ENCODE results near the gene SPAAR. TPM values are rescaled to one million over a fixed set of nuclear protein-coding genes. Genes with fewer than 3 reads are reported as not detected.
"Not testable (repeated sequence)": the region's sequence is repeated elsewhere in the genome, so short reads cannot be mapped to it uniquely, and the experiment has no call there.

Gene SPAAR
- total RNA-seq, 1 experiment from 2014 or later, result not detected

DNA sequence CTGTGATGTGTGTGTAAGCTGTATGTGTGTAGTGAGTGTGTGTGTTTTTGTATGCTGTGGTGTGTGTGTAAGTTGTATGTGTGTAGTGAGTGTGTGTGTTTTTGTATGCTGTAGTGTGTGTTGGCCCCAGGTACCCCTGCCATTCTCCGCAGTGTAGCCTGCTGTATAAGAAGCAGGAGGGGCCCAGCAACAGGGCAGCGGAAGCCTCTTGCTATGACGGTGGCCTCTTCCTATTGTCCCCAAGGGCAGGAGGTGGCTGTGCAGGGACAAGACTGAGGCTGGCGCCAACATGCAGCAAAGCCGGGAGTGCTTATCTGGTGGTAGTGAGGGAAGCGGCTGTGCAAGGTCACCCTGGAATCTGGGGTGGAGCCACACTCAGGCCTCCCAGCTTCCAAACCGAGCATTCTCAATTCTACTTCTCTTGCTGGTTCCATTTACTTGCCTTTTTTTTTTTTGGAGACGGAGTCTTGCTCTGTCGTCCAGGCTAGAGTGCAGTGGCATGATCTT lies 5.1 kb downstream of the SPAAR start:
- DNase-seq (ENCODE audit: low read depth, low spot score), result peak; percentile 2
- in situ Hi-C loops (cut with HindIII; ENCODE audit: low pct_unique_long_range_greater_than_20kb, low sequenced_read_pairs), result no loop called here

DNA sequence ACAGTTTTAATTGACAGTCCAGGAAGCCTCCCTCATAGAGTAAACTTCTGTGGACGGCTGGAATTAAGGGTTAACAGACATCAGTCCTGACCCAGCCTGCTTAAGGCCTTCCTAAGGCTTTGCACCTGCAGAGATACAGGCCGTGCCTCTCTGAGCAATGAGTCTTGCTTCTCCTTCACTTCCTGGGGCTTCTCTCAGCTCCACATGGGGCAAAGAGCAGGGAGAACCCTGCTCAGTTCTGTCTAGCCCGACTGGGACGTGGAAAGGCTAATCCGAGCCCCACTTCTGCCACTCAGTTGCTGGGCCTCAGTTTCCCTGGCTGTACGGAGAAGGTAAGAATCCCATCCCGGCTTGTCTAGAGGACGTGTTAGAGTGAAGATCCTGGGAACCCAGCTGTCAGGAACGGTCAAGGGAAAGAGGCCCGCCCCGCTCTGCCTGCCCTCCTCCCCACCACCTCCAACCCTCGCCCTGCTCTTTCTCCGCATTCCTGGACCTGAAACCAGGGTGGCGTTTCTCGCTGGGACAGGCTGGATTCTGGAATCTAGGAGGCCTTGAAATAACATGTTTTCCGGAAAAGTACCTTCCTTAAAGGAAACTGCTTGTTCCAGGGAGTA lies 6.5 kb downstream of the SPAAR start:
- in situ Hi-C loops (cut with HindIII; ENCODE audit: low pct_unique_long_range_greater_than_20kb, low sequenced_read_pairs), result no loop called here
- peak; percentile 19 for DNase-seq (ENCODE audit: low read depth, low spot score)

DNA sequence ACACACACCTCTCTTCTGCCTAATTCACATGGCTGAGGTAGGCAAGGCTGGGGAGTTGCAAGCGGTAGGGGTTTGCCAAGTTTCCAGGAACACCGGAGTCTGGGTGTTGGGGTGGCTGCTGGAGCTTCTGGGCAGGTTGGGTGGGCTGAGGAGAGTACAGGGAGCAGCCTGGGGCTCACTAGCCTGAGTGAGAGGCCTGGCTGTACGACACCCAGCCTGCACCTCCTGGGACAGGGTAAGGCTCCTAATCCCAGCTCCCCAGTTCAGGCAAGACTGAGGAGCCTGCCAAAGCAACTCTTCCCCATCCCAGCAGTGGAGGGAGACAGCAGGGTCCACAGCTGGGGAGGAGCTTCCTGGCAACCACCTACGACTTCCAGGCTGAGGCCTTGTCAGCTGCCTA lies 8.0 kb downstream of the SPAAR start:
- in situ Hi-C loops (cut with HindIII; ENCODE audit: low pct_unique_long_range_greater_than_20kb, low sequenced_read_pairs), result no loop called here
- no peak for DNase-seq (ENCODE audit: low read depth, low spot score)

DNA sequence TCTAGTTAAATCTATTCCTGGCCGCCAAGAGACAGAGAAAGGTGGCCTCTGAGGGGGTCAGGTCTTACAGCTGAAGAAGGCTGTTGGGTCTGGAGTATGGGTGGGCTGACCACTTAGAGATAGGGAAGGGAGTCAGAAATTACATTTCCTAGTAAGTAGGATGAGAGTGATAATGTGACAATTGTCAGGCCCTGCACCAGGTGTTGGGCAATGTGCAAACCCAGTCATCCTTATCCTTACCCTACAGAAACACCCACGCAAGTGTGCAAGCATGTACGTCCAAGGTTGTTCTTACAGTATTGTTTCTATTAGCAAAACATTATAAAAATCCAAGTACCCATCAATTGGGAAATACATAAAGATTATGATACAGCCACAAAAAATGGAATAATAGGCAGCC lies 9.5 kb downstream of the SPAAR start:
- DNase-seq (ENCODE audit: low read depth, low spot score), result no peak
- in situ Hi-C loops (cut with HindIII; ENCODE audit: low pct_unique_long_range_greater_than_20kb, low sequenced_read_pairs), result no loop called here

DNA sequence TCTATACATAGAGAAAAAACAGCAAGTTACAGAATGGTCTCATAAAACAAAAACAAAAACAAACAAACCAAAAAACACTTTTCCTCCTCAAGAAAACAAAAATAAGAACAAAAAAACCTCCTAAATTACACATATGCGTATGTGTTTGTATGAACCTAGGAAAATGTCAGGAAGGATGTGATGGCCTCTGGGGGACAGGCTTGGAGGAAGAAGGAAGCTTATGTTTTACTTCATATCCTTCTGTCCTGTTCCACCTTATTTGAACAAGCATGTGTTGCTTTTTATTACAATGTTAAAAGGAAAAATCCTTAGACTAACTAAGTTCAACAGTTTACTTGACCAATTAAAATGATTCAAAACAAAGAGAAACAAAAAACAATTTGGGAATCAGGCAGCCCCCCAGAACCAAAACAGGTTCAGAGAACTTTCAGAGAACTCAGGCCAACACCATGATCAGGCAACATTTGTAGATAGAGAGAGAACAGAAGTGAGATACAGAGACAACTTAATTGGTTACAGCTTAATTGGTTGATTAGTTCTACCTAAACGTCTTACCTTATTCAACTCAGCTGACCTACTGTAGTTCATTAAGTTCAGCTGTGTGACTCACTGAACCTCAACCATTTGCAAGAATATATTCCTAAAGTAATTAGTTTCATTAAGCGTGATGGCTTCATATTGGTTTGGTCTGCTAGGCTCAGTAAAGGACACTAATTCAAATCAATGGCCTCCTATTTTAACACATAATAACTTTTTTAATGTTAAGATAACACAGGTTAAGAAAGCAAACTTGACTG lies 10.1 kb downstream of the SPAAR start:
- DNase-seq (ENCODE audit: low read depth, low spot score), result no peak
- in situ Hi-C loops (cut with HindIII; ENCODE audit: low pct_unique_long_range_greater_than_20kb, low sequenced_read_pairs), result no loop called here

DNA sequence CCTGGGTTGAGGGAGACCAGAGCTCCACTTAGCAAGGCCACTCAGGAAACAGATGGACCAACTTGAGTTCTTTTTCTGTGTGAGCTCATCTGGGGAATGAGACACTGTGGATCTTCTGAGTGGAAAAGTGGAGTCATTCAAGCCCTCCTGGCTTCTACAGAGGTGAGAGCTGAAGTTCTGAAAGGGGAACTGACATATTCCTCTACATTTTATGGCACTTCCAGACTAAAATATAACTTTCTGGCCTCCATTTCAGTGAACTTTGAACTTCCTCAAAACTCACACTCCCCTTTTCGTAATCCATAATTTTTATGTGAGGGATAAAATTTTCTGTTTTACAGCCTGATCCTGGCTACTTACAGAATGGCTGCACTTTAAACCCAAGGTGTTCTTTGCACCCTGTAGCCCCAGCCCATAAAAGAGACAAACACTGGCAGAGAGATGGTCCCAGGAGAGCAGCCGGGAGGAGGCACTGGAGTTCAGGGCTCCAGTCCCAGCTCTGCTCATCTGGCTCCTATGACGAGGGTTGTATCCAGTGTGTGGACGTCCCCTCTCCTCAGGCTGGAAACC lies 10.8 kb downstream of the SPAAR start:
- in situ Hi-C loops (cut with HindIII; ENCODE audit: low pct_unique_long_range_greater_than_20kb, low sequenced_read_pairs), result no loop called here
- no peak for DNase-seq (ENCODE audit: low read depth, low spot score)

DNA sequence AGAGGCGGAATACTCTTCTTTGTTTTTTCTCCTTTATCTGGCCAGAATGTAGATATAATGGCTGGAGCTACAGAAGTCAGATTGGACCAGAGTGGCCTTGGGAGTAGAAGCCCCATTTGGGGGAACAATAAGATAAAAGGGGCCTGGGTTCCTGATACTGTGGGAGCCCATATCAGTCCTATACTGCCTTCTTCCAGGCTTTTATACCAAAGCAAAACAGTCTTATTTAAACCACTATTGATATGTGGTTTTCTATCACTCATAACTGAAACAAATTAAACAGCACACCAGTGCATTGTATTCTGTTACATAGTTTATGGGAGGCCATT lies 14.3 kb downstream of the SPAAR start:
- in situ Hi-C loops (cut with HindIII; ENCODE audit: low pct_unique_long_range_greater_than_20kb, low sequenced_read_pairs), result no loop called here
- DNase-seq (ENCODE audit: low read depth, low spot score), result no peak

DNA sequence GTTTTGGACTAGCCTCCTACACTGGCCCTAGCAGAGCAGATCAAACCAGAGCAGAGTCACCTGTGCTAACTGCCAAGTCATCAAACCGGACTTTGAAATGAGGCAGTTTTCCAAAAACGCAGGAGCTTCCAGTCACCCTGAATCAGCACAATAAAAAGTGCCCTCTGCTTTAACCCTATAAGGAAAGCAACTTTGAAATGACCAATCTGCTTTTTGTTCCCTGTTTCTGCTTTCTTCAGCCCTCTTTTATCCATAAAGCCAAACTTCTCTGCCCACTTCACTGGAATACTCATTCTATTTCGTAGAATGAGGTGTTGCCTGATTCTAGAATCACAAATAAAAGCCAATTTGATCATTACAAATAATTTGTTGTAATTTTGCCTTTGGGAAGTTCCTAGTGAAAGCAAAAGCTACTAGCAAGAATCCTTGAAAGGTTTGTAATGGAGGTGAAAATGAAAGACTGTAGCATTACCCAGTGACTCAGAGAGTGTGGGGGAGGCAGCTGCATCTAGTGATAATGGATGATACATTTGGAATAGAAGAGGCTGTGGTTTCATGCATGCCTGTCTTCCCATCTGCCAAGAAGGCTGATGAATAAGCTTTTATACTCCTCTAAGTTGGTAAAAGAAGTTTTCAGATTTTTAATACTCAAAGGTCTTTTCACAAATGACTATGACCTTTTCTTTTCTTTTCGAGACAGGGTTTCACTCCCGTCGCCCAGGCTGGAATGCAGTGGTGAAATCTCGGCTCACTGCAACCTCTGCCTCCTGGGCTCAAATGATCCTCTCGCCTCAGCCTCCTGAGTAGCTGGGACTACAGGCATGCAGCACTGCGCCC lies 14.9 kb downstream of the SPAAR start:
- in situ Hi-C loops (cut with HindIII; ENCODE audit: low pct_unique_long_range_greater_than_20kb, low sequenced_read_pairs), result no loop called here
- DNase-seq (ENCODE audit: low read depth, low spot score), result peak; percentile 92

DNA sequence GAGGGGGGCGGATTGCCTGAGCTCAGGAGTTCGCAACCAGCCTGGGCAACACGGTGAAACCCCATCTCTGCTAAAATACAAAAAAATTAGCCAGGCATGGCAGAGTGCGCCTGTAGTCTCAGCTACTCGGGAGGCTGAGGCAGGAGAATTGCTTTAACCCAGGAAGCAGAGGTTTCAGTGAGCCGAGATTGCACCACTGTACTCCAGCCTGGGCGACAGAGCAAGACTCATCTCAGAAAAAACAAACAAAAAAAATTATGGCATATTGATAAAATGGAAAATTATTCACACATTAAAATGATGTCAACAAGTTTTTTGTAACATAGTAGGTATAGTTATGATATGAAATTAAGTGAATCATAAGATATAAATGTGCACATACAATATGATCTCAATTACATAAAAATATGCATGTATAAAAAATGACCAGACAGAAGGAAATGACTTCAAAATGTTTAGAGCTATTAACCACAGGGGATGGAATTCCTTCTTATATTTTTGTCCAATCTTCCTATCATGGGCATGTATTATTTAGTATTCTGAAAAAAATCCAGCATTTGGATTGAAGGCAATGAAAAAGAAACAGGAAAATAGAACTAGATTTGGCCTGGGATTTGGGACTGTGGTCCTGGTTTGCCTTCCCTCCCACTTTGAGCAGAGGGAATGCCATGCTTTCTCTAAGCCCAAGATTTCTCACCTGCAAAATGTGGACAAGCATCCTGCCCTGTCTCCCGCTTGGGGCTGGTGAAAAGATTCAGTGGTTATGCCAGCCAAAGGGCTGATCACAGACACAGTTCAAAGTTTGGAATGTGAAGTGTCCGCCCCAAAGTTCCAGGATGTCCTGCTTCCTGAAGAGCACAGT lies 19.5 kb downstream of the SPAAR start:
- in situ Hi-C loops (cut with HindIII; ENCODE audit: low pct_unique_long_range_greater_than_20kb, low sequenced_read_pairs), result no loop called here
- DNase-seq (ENCODE audit: low read depth, low spot score), result no peak

DNA sequence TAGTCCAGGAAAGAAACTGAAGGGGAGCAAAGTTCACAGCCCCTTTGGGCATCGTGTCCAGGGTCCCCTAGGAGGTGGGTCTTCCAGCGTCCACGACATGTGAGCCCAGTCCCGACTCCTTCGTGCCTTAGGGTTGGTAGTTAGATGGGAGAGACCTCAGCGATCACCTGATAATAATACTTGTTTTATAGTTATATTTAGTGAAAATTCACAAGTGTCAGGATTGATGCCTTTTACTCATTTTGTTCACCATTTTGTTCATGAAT lies 20.1 kb downstream of the SPAAR start:
- no peak for DNase-seq (ENCODE audit: low read depth, low spot score)
- in situ Hi-C loops (cut with HindIII; ENCODE audit: low pct_unique_long_range_greater_than_20kb, low sequenced_read_pairs), result no loop called here

DNA sequence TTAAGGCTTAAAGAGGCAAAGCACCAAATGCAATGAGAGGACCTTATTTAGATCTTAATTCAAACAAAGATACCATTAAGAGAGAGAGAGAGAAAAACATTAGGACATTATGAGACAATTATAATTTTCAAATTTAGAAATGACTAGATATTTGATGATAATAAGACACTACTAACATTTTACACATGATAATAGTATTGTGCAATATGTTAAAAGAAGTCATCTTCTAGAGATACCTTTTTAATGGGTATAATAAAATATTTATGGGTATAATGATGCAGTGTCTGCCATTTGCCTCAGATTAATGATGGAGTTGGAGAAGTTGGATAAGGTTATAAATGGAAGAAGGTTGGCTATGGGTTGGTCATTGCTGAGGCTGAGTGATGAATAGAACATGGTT lies 21.2 kb downstream of the SPAAR start:
- no peak for DNase-seq (ENCODE audit: low read depth, low spot score)
- in situ Hi-C loops (cut with HindIII; ENCODE audit: low pct_unique_long_range_greater_than_20kb, low sequenced_read_pairs), result no loop called here

DNA sequence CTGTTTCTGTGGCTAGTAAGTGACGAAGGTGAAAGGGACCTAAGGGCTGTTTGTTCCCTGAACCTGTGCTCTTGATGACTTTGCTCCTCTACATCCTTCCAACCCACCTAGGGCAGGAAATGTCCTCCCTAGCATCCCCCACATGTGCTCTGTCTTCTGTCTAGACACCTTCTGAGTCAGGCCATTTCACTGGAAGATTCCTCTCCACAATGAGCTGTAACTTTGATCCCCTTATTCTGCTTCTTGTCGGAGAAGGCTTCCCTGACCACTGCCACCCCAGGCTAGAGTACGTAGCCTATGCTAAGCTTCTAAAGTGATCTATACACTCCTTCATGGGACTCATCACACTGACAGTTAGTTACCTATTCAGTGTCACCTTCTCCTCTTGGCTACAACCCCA lies 21.7 kb downstream of the SPAAR start:
- in situ Hi-C loops (cut with HindIII; ENCODE audit: low pct_unique_long_range_greater_than_20kb, low sequenced_read_pairs), result no loop called here

DNA sequence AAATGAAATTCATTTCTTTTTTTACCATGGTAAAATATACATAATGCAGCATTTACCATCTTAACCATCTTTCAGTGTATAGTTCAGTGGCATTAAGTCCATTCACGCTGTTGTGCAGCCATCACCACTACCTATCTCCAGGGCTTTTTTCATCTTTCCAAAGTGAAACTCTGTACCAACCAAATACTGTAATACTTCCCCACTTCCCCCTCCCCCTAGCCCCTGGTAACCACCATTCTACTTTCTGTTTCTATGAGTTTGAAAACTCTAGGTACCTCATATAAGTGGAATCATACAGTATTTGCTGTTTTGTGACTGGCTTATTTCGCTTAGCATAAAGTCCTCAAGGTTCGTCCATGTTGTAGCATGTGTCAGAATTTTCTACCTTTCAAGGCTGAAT lies 23.4 kb downstream of the SPAAR start:
- in situ Hi-C loops (cut with HindIII; ENCODE audit: low pct_unique_long_range_greater_than_20kb, low sequenced_read_pairs), result no loop called here
- no peak for DNase-seq (ENCODE audit: low read depth, low spot score)

More for the DNA sequence above, 21.7 kb downstream of the SPAAR start:
- no peak for DNase-seq (ENCODE audit: low read depth, low spot score)

DNA sequence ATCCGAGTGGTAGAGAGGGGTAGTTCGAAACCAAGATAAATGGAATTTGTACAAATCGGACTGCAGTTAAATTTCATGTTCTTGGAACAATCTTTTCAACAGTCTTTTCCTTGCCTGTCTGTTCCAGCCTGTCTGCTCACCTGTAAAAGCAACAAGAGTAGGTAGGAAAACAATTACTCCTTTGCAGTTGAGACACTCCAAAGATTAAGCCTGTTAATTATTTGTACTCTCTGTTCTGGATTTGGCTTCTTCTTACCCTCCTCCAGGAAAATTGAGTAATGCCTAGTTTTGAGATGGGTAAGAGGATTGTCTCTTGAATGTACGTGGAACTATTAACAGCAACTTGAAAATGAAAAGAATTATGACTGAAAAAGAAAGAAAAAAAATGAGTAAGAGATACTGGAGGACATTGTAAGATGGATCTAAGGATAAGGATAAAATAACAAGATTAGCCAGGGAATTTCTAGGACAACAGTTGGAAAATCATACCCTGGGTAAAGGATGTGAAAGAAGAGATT lies 24.3 kb downstream of the SPAAR start:
- in situ Hi-C loops (cut with HindIII; ENCODE audit: low pct_unique_long_range_greater_than_20kb, low sequenced_read_pairs), result no loop called here

DNA sequence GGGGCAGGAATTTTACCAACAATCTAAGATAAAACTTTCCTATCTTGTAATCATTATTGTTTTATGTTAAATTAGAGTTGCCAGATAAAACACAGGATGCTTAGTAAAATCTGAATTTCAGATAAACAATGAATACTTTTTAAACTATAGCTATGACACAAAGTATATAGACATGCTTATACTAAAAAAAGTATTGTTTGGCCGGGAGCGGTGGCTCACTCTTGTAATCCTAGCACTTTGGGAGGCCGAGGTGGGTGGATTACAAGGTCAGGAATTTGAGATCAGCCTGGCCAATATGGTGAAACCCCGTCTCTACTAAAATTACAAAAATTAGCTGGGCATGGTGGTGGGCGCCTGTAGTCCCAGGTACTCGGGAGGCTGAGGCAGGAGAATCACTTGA lies 24.8 kb downstream of the SPAAR start:
- in situ Hi-C loops (cut with HindIII; ENCODE audit: low pct_unique_long_range_greater_than_20kb, low sequenced_read_pairs); DNase-seq (ENCODE audit: low read depth, low spot score): not testable (repeated sequence)

More for the DNA sequence above, 24.3 kb downstream of the SPAAR start:
- no peak for DNase-seq (ENCODE audit: low read depth, low spot score)

DNA sequence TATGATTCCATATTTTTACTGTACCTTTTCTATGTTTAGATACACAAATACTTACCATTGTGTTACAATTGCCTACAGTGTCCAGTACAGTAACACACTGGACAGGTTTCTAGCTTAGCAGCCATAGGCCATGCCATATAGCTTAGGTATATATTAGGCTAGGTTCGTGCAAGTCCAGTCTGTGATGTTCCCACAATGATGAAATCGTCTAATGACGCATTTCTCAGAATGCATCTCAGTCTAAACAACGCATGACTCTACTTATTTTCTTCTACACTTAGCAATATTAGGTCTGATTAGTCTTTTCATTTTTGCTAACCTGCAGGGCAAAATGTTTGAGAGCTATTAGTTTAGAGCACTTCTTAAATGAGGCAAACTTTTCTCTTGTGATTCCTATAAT lies 26.0 kb downstream of the SPAAR start:
- DNase-seq (ENCODE audit: low read depth, low spot score), result no peak
- in situ Hi-C loops (cut with HindIII; ENCODE audit: low pct_unique_long_range_greater_than_20kb, low sequenced_read_pairs), result no loop called here

DNA sequence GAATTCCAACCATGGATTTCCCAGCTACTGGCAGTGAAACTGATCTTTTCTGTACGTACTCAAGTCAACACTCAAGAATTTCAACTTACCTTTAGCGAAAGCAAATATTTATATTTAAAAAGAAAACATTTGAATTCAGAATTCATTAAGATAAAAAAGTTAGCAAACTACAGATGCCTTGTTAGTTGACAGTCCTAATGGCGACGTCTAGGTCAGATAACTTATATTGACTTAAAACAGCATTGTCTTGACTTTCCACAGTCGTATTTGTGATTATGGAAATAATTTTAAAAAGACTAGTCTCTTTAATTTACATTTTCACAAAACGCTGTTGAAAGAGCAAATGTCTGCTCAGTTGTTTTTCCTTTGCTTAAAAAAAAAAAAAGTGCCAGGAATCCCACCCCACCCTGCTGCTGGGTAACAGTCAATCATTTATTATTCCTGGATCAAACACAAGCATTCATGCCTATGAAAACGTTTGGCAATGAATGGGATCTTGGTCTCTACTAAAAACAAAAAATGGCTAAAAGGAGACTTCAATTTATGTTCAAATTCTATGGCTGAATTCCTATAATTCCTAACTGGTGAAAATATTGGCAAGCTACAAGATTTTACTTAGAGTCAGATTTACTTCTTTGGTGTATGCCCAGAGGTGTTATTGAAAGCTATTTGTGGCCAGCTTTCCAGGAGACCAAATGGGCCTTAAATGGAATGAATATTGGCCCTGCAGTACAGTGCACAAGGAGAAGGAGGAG lies 26.6 kb downstream of the SPAAR start:
- in situ Hi-C loops (cut with HindIII; ENCODE audit: low pct_unique_long_range_greater_than_20kb, low sequenced_read_pairs), result no loop called here
- no peak for DNase-seq (ENCODE audit: low read depth, low spot score)

Measured in SK-MEL-5 (cell line).